ENCODE data around the gene RPLP1. TPM values are rescaled to one million over a fixed set of nuclear protein-coding genes. Genes with fewer than 3 reads are reported as not detected.

Gene RPLP1
- total and polyA plus RNA-seq, 2 donors (not counting 1 experiment from before 2014, with no cell fraction given) = 82.4 to 621 TPM

- Histone ChIP-seq H4K20me1 (ENCODE audit: control insufficient read depth, extremely low read depth, insufficient read depth, low read length) (no peaks in the 10 kb centered on the region), H3K36me3 (ENCODE audit: control insufficient read depth, insufficient read depth, low read length) (no peaks in the 10 kb centered on the region), H3K4me2 (ENCODE audit: extremely low read depth, insufficient read depth, low read length) (no peak overlapping the region), H3K9me3 (ENCODE audit: control insufficient read depth, insufficient read depth, low read depth, low read length) (no peaks in the 10 kb centered on the region), H3K79me2 (ENCODE audit: control insufficient read depth, insufficient read depth, low read length) (no peaks in the 10 kb centered on the region), H3K27ac (ENCODE audit: insufficient read depth, low read length) (no peak overlapping the region), H3K27me3 (ENCODE audit: control insufficient read depth, insufficient read depth, low read length) (peaks cover 22% of the 10 kb centered on the region), H3K4me3 (replicated peaks in 1 of 4; ENCODE audit: control extremely low read depth in 1 of 4, insufficient read depth in 1 of 4, low read depth in 3 of 4, low read length in 4 of 4) (no peak overlapping the region), H2AFZ (ENCODE audit: low read length) (no peak overlapping the region), H3K4me1 (ENCODE audit: control insufficient read depth, extremely low read depth, insufficient read depth, low read length) (no peaks in the 10 kb centered on the region), H3K9ac (ENCODE audit: insufficient read depth, low read length) (no peak overlapping the region)
- DNase-seq (ENCODE audit: low read depth in 2 of 2) = no peak
- TF ChIP-seq EZH2 (IDR thresholded peaks at IDR 0.05; ENCODE audit: low read length, missing control alignments) = no peak
- TF ChIP-seq CTCF (conservative IDR thresholded peaks at IDR 0.05 in 1 of 2, IDR thresholded peaks at IDR 0.05 in 1 of 2; ENCODE audit: low read depth in 1 of 2, low read length in 2 of 2) = no peak
These were observed 40.8 kb downstream of the RPLP1 start for GRCh38 chr15:69493406-69493805.

- H2AFZ ChIP-seq (ENCODE audit: low read length) = no peak overlapping the region
- no peaks in the 10 kb centered on the region for H3K79me2 ChIP-seq (ENCODE audit: control insufficient read depth, insufficient read depth, low read length)
- H3K27ac ChIP-seq (ENCODE audit: insufficient read depth, low read length) = no peak overlapping the region
- H3K27me3 ChIP-seq (ENCODE audit: control insufficient read depth, insufficient read depth, low read length) = peaks cover 7% of the 10 kb centered on the region
- H3K4me1 ChIP-seq (ENCODE audit: control insufficient read depth, extremely low read depth, insufficient read depth, low read length) = no peaks in the 10 kb centered on the region
- H3K9ac ChIP-seq (ENCODE audit: insufficient read depth, low read length) = no peak overlapping the region
- H3K4me2 ChIP-seq (ENCODE audit: extremely low read depth, insufficient read depth, low read length) = no peak overlapping the region
- H3K36me3 ChIP-seq (ENCODE audit: control insufficient read depth, insufficient read depth, low read length) = no peaks in the 10 kb centered on the region
- TF ChIP-seq EZH2 (IDR thresholded peaks at IDR 0.05; ENCODE audit: low read length, missing control alignments) = no peak
- no peak for TF ChIP-seq CTCF (conservative IDR thresholded peaks at IDR 0.05 in 1 of 2, IDR thresholded peaks at IDR 0.05 in 1 of 2; ENCODE audit: low read depth in 1 of 2, low read length in 2 of 2)
- no peaks in the 10 kb centered on the region for H3K9me3 ChIP-seq (ENCODE audit: control insufficient read depth, insufficient read depth, low read depth, low read length)
- no peak for DNase-seq (ENCODE audit: low read depth in 2 of 2)
- H3K4me3 ChIP-seq (replicated peaks in 1 of 4; ENCODE audit: control extremely low read depth in 1 of 4, insufficient read depth in 1 of 4, low read depth in 3 of 4, low read length in 4 of 4) = no peak overlapping the region
- H4K20me1 ChIP-seq (ENCODE audit: control insufficient read depth, extremely low read depth, insufficient read depth, low read length) = no peaks in the 10 kb centered on the region
These were observed 43.4 kb downstream of the RPLP1 start for GRCh38 chr15:69496001-69496400.

DNA sequence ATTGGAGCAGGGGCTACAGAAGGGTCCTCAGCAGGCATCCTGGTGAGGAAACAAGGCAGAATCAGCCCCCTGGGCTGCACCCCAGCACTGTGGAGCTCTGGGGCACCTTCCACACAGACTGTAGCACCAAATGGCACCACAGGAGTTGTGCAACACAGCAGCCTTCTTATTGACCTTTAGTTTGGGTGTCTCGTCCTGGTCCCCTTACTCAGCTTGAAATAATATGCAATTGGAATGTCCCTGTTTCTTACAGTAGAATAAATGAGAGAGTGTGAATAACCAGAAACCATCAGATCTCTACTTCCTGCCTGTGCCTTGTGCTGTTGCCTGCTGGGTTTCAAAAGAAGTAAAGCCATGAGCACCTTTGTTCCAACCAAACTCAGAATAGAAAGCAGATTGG lies 44.5 kb downstream of the RPLP1 start:
- Histone ChIP-seq H3K9ac (ENCODE audit: insufficient read depth, low read length) (no peak overlapping the region), H3K27ac (ENCODE audit: insufficient read depth, low read length) (no peak overlapping the region), H3K27me3 (ENCODE audit: control insufficient read depth, insufficient read depth, low read length) (peaks cover 4% of the 10 kb centered on the region), H2AFZ (ENCODE audit: low read length) (no peak overlapping the region), H3K4me3 (replicated peaks in 1 of 4; ENCODE audit: control extremely low read depth in 1 of 4, insufficient read depth in 1 of 4, low read depth in 3 of 4, low read length in 4 of 4) (no peak overlapping the region), H3K9me3 (ENCODE audit: control insufficient read depth, insufficient read depth, low read depth, low read length) (no peaks in the 10 kb centered on the region), H3K4me1 (ENCODE audit: control insufficient read depth, extremely low read depth, insufficient read depth, low read length) (no peaks in the 10 kb centered on the region), H3K79me2 (ENCODE audit: control insufficient read depth, insufficient read depth, low read length) (no peaks in the 10 kb centered on the region), H4K20me1 (ENCODE audit: control insufficient read depth, extremely low read depth, insufficient read depth, low read length) (no peaks in the 10 kb centered on the region), H3K4me2 (ENCODE audit: extremely low read depth, insufficient read depth, low read length) (no peak overlapping the region), H3K36me3 (ENCODE audit: control insufficient read depth, insufficient read depth, low read length) (no peaks in the 10 kb centered on the region)
- no peak for DNase-seq (ENCODE audit: low read depth in 2 of 2)
- TF ChIP-seq EZH2 (IDR thresholded peaks at IDR 0.05; ENCODE audit: low read length, missing control alignments) = no peak
- TF ChIP-seq CTCF (conservative IDR thresholded peaks at IDR 0.05 in 1 of 2, IDR thresholded peaks at IDR 0.05 in 1 of 2; ENCODE audit: low read depth in 1 of 2, low read length in 2 of 2) = no peak
